ENCODE data around the gene SLC25A4.
A peak's percentile ranks its signal among the peaks of the same experiment; 100 is the strongest.
"Not testable (repeated sequence)": the region's sequence is repeated elsewhere in the genome, so short reads cannot be mapped to it uniquely, and the experiment has no call there.

SLC25A4 gene

DNA sequence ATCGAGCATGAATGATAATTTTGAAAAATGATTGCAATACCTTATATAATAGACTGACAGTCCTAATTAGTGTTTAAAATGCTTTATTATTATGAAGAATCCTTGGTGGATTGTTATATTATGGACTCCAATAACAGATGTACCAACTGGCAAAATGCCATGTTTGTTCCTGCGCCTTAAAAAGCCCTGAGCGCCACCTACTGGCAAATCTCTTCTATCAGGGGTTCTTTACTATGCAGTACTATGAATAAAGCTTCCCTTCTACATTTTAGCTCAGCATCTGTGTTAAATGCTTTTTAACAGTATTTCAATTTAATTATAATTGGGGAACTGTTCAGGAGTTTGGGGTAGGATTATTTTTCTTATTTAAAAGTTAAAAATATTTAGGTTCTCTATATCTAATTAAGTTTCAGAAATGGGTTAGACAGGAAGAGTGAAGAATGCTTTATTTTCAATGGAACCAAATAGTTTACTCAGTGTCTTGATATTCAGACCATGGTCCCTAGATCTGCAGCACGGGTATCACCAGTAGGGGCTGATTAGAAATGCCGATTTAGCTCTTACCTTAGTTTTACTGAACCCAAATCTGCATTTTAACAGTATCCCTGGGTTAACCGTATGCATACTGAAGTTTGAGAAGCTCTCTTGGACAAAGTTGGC, 40.7 kb downstream of the SLC25A4 start:
- peak; percentile 74 for DNase-seq (ENCODE audit: low spot score)

GRCh38 chr4:185186769-185187168, 43.7 kb downstream of the SLC25A4 start:
- no peak for DNase-seq (ENCODE audit: low spot score)

DNA sequence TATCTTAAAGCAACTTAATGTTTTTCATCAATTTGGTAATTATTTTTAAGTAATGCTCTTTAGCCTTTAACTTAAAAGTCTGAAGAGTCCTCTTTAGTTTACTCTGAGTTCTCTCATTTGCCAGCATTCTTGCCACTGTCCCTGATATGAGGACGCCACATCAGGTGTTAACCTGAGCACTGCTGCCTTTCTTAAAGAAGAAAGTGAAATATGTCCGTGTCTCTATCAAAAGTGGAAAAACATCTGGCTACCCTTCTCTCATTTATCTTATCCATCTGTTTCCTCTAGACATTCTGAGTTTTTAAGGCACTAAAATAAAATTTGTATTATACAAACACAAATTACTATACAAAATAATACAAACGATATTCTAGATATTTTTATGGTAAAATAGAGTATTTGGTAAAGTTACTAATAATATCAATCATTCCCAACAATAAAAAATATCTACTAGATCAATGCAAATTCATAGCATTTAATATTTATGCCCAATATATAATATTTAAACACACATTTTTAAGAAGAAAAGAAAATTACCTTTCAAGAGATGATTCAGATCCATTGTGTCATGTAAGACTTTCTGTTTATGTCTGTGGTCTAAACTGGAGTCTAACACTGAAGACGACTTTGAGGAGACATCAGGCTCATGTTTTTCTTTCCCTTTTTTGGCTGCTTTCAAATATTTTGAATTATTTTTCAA, 46.7 kb downstream of the SLC25A4 start:
- DNase-seq (ENCODE audit: low spot score): no peak

- no peak for DNase-seq (ENCODE audit: low spot score)
These were observed 47.3 kb downstream of the SLC25A4 start for GRCh38 chr4:185190306-185190856.

DNA sequence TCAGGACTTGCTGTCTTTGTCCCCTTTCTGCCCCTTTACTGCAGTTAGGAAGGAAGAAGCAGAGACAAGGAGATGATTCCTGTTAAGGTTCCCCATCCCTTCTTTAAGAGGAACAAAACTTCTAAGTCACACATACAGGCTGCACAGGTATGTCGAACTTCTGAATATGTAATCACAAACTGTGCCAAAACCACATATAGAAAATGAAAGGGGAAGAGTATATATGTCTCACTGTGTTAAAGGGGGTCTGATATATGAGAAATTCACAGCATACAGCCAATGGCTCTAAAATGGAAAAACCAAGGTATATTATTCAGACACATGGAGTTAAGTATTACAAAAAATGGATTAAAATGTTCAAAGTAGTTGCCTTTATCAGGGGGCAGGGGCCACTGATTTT, 49.0 kb downstream of the SLC25A4 start:
- no peak for DNase-seq (ENCODE audit: low spot score)

- DNase-seq (ENCODE audit: low spot score): no peak
These were observed 52.1 kb downstream of the SLC25A4 start for GRCh38 chr4:185194924-185195888.

- DNase-seq (ENCODE audit: low spot score): no peak
These were observed 53.4 kb downstream of the SLC25A4 start for GRCh38 chr4:185196437-185196836.

GRCh38 chr4:185198189-185198588, 55.1 kb downstream of the SLC25A4 start:
- not testable (repeated sequence) for DNase-seq (ENCODE audit: low spot score)
